Fibroblast of skin of left biceps (primary cell): ENCODE measurements around the gene NOX5.

Experiments
- DNase-seq, 2 experiments: peaks; one replicate each; pipeline ENCODE4 v3.0.0-alpha.2; 2013; ENCODE audit warnings: low read depth in 2 of 2

NOX5 gene

GRCh38 chr15:69081310-69082004, 67.0 kb downstream of the NOX5 start:
- no peak for DNase-seq

- no peak for DNase-seq
Measured at GRCh38 chr15:69082021-69082502, 67.6 kb downstream of the NOX5 start.

DNA sequence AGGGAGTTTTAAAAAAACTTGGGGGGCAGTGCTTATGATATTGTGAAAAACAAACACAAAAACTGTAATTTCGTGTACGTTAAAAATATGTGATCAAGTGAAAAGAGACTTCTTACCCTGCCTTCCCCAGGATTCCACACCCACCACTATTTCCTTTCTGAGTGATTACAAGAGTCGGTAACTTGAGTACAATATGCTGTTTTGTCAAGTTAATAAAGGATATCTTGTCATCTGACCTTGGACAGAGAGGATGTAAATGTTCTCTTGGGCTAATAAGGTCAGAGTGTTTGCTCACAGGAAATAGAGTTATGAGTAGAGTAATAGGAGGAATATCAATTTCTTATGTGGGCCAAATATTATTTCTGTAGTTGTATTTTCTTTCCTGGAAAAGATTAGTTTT, 68.1 kb downstream of the NOX5 start:
- no peak for DNase-seq

GRCh38 chr15:69084404-69085030, 70.0 kb downstream of the NOX5 start:
- DNase-seq = no peak

DNA sequence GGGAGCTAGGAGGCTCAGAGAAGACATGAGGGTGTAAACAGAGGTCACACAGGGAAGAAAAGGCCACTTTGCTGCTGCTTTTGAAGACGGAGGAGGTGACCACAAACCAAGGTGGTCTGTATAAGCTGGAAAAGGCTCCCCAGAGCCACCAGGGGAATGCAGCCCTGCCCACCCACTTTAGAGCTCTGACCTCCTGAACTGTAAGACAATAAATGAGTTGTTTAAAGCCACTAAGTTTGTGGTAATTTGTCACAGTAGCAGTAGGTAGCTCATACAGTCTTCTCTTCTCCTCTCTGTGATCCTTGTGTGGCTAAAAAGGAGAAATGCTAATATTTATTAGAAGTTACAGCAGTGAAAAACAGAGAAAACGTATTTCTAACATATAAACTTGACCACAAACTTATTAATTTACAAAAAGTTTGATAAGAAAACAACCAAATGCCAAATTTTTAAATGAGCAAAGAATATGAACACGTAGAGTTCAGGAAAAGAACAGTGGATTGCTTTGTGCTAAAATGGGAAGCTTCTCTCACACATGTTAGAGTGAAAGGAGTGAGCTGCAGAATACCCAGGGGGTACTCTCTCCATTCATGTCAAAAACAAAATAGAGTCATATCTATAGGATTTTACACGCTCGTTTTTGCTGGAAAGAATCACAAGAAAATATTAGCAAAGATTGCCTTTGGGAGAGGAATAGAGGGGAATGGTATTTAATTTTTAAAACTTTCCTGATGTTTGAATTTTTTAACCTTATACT, 71.0 kb downstream of the NOX5 start:
- DNase-seq = no peak

- no peak for DNase-seq
Measured at GRCh38 chr15:69086427-69087204, 72.1 kb downstream of the NOX5 start.

GRCh38 chr15:69087366-69087976, 73.0 kb downstream of the NOX5 start:
- DNase-seq = no peak

DNA sequence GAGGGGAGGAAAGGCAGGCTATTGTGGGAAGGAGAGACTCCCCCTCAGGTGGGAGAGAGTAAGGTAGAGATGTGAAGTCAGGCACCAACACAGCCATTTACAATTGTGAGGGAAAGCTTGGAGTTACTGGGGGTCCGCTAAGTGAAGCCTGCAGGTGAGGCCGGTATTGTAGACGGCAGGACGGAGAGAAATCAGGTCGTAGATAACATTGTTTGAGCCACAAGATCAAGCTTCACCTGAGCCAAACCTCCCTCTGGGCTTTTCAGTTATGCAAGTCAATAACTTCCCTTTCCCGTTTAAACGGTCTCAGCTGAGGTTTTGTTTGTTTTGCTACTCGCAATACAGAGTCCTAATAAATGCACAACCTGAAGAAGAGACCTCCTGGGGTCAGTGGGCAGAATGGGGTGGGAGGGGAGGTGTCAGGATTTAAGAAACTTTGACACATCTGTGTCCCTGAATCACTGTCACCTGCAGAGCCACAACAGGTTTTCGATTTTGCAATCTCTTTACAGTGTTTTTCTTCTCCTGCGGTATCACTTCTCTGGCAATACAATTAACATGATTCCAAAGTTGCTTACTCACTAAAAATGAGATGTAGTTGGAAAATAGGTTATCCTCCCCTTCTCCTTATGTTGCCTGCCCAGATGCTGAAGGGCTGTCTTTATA, 73.9 kb downstream of the NOX5 start:
- DNase-seq = no peak

GRCh38 chr15:69089258-69089657, 74.8 kb downstream of the NOX5 start:
- DNase-seq = no peak

DNA sequence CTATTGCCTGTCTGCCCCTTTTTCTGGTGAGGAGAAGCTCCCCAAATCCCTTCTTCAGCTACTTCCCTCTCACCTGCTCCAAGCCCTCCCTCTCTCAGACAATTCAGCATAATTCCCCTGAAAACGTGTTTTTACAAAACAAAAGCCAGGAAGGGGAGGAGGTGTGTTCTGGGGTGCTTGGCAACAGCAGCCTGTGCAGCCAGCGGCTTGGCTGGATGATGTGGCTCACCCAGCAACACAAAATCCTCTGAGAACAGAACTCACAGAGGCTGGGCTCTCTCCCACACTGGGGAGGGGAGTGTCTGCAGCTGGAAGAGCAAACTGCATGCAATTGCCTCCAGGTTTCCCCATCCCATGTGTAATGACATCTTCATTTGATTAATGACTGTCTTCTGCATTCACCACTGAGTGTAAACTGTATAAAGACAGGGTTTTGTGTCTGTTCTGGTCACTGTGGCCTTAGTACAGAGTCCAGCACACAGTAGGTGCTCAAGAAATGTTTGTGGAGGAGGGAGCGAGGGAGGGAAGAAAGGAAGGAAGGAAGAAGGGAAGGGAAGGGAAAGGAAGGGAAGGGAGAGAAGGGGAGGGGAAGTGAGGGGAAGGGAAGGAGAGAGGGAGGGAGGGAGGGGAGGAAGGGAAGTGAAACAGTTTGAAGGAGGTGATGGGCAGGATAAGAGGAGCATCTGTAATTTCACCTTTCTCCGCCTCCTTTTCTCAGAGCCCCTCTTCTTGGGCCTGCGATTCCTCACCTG, 75.9 kb downstream of the NOX5 start:
- no peak for DNase-seq

DNA sequence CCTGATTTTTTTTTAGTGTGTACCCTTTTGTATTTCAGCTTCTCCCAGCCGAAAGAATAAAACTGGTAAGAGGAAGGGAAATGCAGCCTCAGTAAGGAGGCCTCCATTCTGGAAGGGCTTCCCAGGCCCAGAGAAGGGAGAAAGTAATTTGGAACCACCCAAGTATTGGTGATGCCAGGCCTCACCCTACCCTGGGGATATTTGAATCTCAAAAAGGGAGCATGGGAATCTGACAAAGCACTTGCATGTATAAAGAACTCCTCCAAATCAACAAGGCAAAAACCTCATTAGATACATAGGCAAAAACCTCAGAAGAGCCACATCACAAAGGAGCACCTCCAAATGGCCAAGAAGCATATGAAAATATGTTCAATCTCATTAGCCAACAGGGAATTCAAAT, 77.2 kb downstream of the NOX5 start:
- DNase-seq = no peak

DNA sequence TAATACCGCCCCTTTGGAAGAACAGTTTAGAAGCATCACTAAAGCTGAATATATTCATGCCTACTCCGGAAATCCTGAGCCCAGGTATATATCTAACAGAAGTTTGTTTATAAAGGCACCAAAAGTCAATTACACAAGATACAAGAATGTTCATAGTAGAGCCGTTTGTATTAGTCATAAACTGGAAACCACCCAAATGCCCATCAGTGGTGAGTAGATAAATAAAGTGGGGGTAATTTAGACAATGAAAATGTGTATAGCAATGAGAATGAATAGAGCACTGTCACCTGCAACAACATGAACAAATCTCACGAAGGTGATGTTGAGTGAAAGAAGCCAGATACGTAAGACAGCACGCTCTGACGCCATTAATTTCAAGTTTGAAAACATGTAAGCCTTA, 77.7 kb downstream of the NOX5 start:
- no peak for DNase-seq

DNA sequence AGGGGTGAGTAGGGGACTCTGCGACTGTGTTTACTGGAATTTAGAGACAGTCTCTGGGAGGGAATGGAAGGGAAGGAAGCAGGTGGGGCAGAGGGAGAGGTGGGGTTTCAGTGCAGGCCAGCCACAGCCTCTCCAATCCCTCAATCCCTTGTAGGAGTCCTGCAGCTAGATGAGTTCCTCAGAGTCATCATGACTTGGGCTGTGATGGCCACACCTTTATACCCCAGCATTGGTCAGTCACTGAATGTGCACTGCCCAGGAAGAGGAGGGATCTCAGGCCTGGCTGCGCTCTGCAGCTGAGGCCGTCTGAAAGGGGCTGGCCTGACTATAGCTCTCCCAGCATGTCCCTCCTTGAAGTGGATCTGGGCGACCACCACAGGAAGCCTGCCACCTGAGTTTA, 78.6 kb downstream of the NOX5 start:
- no peak for DNase-seq

- no peak for DNase-seq
Measured at GRCh38 chr15:69093614-69094013, 79.1 kb downstream of the NOX5 start.

- no peak for DNase-seq
Measured at GRCh38 chr15:69094124-69094921, 79.8 kb downstream of the NOX5 start.

DNA sequence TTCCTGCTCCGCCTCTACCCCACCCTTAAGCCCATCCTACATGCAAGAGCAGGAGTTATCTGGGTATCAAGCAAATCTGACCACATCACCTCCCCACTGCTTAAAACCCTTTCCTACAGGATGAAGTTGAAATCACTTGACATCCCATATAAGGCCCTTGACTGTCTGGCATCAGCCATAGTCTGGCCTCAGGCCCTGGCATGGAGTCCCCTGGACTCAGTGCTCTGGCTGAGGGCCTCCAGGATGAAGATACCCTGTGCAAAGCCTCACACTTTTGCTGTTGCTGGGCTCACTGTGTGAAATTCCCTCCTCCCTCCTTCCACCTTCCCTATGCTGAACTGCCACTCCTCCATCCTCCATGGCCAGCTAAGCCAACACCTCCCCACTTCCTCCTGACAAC, 80.8 kb downstream of the NOX5 start:
- no peak for DNase-seq

DNA sequence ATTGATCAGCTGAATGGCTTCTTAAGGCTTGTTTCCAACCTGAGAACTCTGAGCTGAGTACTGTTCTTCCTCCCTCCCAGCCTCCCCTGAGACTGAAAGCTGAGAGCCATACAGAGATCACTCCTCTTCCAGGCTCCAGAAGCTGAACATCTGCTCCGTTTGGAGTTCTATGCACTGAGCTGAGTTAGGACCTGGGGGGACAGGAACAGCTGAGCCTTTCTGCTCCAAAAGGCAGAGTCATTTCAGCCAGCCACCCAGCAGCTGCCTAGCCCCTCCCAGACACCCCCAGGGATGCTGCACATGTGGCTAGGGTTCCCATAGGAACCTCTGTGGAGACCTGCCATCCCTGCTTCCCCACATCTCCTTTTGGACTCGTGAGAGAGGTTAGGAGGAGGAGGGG, 81.7 kb downstream of the NOX5 start:
- DNase-seq = no peak

- no peak for DNase-seq
Measured at GRCh38 chr15:69096626-69097025, 82.1 kb downstream of the NOX5 start.

GRCh38 chr15:69098771-69099170, 84.3 kb downstream of the NOX5 start:
- DNase-seq = no peak

DNA sequence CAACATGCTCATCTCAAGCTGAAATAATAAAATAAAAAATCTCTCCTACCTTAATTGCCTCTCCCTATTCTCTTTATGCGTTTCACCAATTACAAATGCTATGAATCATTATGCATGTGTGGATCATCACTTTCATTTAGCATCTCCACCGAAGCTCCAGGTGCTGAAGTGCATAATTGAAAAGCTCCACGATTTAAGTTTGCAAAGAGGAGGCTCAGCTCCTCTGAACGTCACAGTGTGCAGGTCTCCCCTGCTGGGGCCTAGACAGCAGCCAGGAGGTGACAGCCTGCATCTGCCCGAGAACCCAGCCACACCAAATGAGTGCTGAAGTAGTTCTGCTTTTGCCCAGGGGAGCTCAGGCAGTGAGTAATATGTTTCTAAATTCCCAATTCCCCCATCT, 85.4 kb downstream of the NOX5 start:
- no peak for DNase-seq
